Left colon (tissue), 2 donors: ENCODE results near the gene UMODL1. TPM values are rescaled to one million over a fixed set of nuclear protein-coding genes. Genes with fewer than 3 reads are reported as not detected.

Experiments used
- ATAC-seq: fragments of 200-7000 bp; cut with Tn5 transposase; one replicate; pipeline ENCODE4 v1.9.1; 2020; ENCODE audit warnings: mild to moderate bottlenecking, moderate library complexity
- DNase-seq, 2 donors: peaks; one replicate each; pipeline ENCODE4 v3.0.0-alpha.2; 2020
- intact Hi-C, 2 donors: fragments of 100-400 bp; cut with DNase I in 1 of 2; cut with micrococcal nuclease in 1 of 2; formaldehyde crosslinking; loops; one replicate each; pipeline versions ENCODE4 v1.11.2 to v1.14.0; 2022; cut with DNase I, micrococcal nuclease
- total RNA-seq, 2 donors: library from RNA; stranded (reverse); fragmentation: NEBNext Ultra II Directional; extraction: Animal tissue kit (Norgen Biotek cat#: 25700); gene quantifications; one replicate each; pipeline ENCODE4 v1.2.1, GENCODE V29; 2021
- donor health status: DM: no; HTN: no; CAD: no.
- donor health status: DM: yes; HTN: yes; CAD: no.

The UMODL1 gene
- total RNA-seq, 2 donors from 2014 or later: 0.28 to 0.43 TPM

DNA sequence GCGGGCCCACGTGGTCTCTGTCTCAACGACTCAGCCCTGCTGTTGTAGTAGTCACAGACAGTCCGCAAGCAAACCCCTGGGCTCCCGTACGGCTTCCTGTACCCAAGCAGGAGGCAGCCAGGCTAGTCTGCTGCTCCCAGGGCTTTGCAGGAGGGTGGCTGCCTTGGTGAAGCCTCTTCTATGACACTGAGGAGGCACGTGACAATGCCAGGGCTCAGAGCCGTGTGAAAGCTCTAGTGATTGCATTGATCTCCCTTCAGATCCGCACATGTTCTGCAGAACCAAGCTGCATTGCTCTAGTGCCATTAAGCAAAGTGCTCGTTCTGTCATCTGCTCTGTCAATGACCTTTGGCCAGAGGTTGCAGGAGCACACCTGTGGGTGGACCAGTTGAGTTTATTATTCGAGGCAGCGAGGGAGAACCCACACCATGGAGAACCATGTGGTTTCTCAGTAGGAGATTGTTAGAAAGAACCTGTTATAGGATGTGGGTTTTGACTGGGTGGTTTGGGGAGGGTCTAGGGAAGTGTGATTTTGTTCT, 18.0 kb downstream of the UMODL1 start:
- no peak for DNase-seq
- intact Hi-C loops: no loop called here
- peak; percentile 66 for ATAC-seq

DNA sequence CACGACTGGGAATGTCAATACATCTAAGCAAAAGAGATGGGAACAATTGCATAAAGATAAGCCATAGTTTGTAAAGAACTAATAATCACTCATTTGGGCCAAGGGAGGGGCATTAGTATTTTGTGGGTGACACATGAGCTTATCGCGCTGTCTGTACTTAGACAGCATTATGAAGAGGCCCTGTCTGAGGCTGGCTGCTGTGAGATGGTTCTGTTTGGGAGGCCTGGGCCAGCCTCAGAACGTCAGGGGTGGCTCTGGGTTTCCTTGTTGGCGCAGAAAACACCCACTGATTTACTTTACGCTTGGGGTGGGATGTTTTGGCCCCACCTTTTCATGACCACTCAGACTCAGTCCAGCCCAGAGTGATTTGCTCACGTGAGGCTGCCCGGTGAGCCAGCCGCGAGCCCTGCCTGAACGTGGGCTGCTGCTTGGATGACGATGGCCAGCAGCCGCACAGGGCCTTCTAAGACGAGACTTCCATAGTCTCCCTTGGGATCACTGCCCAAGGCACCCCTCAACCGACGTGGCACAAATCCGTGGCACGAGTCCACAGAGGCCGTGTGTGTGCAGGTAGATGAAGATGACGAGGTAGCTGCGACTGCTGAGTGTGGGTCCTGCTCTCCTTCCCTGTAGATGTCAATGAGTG, 18.7 kb downstream of the UMODL1 start:
- DNase-seq: no peak
- intact Hi-C loops: loop anchor here in 1 of 2 donors (10.0 kb wide), 1 partner anchor 75 kb away; the partner anchor contains the start of gene ZBTB21
- no peak for ATAC-seq

DNA sequence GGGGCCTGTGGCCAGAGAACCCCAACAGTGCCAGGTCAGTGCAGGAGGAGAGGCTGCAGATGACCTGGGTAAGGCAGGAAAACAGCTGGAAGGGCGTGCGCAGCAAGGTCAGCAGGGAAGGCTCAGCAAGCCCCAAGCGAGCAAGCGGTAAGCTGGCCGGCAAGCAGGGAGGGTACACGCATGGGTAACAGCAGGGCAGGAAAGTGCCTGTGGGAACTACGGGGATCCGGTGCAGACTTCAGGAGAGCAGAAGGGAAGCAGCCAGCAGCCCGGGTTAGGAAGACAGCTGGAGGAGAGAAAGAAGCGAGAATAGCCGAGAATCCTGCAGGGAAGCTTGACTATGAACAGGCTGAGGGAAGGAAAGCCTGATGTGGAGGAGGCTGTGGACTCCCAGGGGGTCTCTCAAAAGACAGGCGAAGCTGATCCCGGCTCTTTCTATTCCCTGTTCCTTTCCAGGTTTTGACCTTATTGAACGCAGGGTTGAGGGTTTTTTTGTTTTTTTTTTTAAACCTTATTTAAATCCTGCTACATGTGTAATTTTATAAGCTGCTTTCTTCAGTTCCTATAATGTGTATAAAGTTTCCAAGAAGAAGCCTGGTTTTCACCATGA, 20.9 kb downstream of the UMODL1 start:
- no peak for DNase-seq
- intact Hi-C loops: loop anchor here in 1 of 2 donors (10.0 kb wide), 1 partner anchor 77 kb away; the partner anchor contains the start of gene ZBTB21
- no peak for ATAC-seq

DNA sequence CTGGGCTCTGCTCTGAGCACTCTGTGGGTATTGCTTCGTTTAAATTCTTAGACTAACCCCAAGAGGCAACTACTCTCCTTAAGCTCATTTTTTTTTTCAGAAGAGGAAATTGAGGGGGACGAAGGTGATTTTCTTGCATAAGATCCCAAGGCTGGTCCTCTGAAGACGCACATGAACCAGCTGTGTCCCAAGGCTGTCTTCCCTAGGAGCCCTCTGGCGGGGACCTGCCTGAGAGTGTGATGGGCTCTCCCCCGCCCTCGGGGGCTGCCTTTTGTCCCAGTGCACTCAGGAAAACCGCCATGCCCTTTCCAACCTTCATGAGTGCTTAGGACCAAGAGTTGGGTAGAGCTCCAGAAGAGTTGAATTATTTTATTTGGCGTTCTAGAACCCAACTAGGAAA, 21.7 kb downstream of the UMODL1 start:
- ATAC-seq (no peak), DNase-seq (no peak)
- intact Hi-C loops: loop anchor here in 1 of 2 donors (10.0 kb wide), 1 partner anchor 78 kb away; the partner anchor contains the start of gene ZBTB21

DNA sequence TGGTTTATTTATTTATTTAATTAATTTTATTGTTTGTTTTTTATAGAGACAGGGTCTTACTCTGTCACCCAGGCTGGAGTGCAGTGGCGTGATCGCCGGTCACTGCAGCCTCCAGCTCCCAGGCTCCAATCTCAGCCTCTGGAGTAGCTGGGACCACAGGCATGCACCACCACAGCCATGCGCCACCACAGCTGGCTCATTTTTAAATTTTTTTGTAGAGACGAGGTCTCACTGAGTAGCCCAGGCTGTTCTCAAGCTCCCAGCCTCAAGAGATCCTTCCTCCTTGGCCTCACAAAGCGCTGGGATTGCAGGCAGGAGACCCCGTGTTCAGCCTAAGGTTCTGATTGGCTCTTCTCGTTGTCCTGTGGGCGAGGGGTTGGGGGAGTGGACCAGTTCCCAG, 22.1 kb downstream of the UMODL1 start:
- ATAC-seq (no peak), DNase-seq (no peak)
- intact Hi-C loops: loop anchor here in 1 of 2 donors (10.0 kb wide), 1 partner anchor 78 kb away; the partner anchor contains the start of gene ZBTB21

DNA sequence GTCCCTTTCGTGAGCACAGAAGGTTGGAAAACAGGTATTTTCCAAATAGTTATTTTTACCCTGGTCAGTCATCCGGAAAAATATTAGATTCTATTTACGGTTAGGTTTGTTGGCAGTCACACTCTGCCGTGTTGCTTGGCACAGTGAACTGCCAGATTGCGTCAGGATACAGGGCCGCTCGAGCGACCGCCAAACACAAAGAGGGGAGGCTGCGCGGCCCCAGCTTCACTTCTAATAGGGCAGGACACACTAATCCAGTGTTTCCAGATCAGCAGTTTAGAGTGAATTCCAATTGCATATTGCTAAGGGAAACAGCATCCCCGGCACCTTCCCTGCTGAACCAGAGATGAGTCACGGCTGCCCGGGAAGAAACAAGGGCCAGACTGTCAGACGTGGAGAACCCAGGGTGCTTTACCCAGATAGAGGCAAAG, 22.9 kb downstream of the UMODL1 start:
- intact Hi-C loops: loop anchor here in 1 of 2 donors (10.0 kb wide), 1 partner anchor 79 kb away; the partner anchor contains the start of gene ZBTB21
- DNase-seq: no peak

DNA sequence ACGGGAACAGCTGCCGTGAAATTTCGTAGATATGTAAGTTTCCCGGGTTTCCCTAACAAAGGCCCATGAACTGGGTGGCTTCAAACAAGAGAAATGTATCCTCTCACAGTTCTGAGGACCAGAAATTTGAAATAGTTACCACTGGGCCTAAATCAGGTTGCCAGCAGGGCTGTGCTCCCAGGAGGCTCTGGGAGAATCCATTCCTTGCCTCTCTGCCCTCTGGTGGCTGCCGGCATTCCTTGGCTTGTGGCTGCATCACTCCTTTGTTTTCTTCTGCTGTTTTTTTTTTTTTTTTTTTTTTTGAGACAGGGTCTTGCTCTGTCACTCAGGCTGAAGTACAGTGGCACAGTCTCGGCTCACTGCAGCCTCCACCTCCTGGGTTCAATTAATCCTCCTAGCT, 23.7 kb downstream of the UMODL1 start:
- ATAC-seq: no peak
- intact Hi-C loops: loop anchor here in 1 of 2 donors (10.0 kb wide), 1 partner anchor 80 kb away; the partner anchor contains the start of gene ZBTB21
- no peak for DNase-seq

More for the DNA sequence above, 22.9 kb downstream of the UMODL1 start:
- ATAC-seq: no peak

DNA sequence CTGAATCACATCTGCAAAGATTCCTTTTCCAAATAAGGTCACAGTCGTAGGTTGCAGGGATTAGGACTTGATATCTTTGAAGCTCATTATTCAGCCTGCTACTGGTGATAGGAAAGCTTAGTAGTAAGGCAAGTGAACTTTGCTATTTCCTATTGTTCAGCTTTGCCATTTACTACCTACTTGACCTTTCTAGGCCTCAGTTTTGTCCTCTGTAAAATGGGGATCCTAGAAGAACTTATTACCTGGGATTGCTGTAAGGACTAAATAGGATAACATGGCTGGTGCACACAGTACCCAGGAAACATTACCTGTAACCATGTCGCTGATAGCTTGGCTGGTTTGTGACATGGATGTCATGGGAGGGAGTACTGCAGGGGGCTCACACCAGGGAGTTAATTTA, 24.5 kb downstream of the UMODL1 start:
- intact Hi-C loops: loop anchor here in 1 of 2 donors (10.0 kb wide), 1 partner anchor 81 kb away; the partner anchor contains the start of gene ZBTB21
- DNase-seq (no peak), ATAC-seq (no peak)

DNA sequence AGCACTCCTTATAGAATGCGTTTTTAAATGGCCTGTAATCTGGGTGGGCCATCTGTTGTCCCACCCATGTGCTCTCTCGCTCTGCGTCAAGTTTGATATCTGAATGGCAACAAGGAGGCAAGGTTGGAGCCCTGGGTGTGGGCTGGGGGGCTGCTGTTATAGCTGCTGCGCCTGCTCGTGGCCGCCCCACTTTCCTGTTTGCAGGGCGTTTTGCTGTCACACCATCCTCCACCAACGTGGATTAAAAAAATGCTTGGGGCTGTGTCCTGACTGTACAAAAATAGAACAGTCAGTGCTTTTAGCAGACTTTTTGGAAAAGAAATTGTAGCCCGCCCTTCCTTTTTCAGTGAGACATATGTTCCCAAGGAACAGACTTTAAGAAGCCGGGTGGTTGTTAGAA, 25.4 kb downstream of the UMODL1 start:
- ATAC-seq (no peak), DNase-seq (no peak)
- intact Hi-C loops: loop anchor here in 1 of 2 donors (10.0 kb wide), 1 partner anchor 82 kb away; the partner anchor contains the start of gene ZBTB21

DNA sequence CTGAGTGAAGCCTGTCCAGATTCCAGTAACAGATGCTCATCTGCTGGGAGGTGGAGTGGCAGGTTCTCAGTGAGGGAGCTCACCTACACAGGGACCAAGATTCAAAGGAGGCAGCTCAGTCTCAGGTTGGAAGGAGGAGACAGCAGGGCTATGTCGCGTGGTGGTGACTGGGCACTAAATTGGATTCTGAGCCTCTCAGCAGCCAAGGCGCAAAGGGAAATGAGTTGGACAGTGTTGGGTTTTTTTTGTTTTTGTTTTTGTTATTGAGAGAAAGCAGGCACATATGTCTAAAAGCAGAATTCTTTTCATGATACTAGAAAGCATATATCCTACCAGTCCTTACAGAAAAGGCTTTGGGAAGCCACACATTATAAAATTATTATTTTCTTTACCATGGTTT, 26.2 kb downstream of the UMODL1 start:
- DNase-seq (no peak), ATAC-seq (no peak)
- intact Hi-C loops: loop anchor here in 1 of 2 donors (10.0 kb wide), 1 partner anchor 82 kb away; the partner anchor contains the start of gene ZBTB21

DNA sequence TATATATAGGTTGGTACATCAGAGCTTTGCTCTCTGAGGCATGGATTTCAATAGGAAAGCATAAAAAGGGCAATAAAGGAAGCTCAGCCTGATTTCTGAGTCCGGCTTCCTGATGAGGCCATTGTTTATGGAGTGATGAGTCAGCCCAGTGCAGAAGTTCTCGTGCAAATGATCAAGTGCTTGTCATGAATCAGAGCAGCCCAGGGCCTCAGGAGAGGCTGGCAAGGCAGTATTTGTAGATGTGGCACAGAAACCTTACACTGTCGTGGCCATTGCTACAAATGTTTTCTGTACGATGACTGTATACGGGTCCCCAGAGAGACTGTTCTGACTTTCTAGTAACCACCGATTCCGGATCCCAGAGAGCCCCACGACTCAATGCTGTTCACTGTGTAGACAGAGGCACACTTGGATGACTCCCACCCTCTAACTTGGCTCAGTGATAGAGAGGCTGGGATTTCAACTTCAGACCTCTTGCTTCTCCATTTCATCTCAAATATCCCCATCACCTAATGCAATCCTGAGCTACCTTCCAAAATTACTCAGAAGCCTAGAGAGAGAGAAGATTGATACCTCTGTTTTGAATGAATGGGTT, 26.8 kb downstream of the UMODL1 start:
- intact Hi-C loops: loop anchor here in 1 of 2 donors (10.0 kb wide), 1 partner anchor 83 kb away; the partner anchor contains the start of gene ZBTB21
- peak; percentile 79 for ATAC-seq
- peak; percentile 58 to 85 for DNase-seq

DNA sequence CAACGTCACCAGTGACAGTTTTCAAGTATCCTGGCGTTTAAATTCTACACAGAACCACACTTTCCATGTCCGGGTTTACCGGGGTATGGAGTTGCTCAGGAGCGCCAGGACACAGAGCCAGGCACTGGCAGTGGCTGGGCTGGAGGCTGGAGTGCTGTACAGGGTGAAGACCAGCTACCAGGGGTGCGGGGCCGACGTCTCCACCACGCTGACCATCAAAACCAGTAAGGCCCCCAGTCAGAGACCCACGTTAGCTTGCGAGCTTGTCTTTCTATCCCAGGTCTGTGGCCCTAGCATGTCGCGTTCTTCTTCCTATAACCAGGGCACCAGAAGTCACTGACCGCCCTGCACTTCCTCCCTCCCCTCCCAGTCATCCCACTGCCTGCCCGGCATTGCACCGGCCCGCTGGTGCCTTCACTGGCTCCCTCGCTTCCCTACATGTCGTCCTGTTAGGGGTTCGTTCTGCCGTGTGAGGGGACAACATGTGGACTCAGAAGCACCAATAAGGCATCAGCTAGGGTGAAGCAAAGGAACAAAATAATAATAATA, 27.9 kb downstream of the UMODL1 start:
- ATAC-seq (no peak), DNase-seq (no peak)
- intact Hi-C loops: loop anchor here in 1 of 2 donors (10.0 kb wide), 1 partner anchor 84 kb away; the partner anchor contains the start of gene ZBTB21

DNA sequence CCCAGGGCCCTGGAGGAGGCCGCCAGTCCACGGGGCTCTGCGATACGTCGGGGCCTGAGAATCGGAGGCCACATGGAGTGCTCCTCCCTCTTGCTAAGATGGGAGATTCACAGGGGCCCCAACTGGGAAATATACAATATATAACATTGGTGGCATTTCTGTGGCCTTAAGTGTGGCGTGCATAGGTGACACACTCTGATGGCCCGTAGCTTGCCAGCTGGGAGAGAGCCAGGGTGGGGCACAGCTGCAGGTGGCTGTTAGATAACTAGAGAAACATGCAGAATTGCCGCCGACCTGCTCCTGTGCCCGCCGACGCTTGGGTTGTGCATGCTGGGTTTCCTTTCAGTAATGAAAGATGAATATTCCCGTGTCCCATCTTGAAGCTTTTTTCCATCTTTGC, 30.1 kb downstream of the UMODL1 start:
- DNase-seq: peak; percentile 89
- intact Hi-C loops: no loop called here

DNA sequence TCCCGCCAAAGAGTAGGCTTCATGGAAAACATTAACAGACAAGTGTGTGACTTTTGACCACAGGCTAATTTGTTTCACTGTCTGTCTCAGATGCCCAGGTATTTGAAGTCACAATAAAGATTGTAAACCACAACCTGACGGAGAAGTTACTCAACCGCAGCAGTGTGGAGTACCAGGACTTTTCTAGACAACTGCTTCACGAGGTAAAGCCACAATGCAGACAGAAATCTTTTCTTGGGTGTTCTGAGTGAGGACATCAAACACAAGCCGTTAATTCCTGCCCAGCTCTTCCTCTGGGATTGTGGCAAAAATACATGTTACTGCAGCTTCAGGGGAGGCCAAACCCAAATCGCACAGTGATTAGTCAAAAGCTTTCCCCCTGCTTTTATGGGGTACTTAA, 31.0 kb downstream of the UMODL1 start:
- peak; percentile 67 for ATAC-seq
- intact Hi-C loops: no loop called here
- no peak for DNase-seq

More for the DNA sequence above, 30.1 kb downstream of the UMODL1 start:
- peak; percentile 75 for ATAC-seq

DNA sequence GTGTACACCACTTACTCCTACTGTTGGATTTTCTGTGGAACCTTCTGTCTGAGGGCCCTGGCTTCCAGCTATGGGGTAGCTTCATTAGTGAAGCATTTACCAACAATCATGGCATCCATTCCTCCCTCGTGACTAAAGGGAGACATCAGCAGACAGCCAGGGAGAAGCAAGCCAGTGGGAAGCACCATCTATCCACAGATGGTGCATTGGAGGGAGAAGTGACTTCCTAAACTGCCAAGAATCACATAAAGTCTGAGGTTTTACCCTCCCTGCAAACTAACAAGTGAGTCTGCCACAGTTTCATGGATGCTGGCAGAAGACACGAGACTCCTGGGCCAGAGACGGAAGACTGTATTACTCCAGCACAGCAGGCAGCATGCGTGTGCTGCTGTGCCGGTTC, 31.4 kb downstream of the UMODL1 start:
- no peak for ATAC-seq
- no peak for DNase-seq
- intact Hi-C loops: no loop called here

DNA sequence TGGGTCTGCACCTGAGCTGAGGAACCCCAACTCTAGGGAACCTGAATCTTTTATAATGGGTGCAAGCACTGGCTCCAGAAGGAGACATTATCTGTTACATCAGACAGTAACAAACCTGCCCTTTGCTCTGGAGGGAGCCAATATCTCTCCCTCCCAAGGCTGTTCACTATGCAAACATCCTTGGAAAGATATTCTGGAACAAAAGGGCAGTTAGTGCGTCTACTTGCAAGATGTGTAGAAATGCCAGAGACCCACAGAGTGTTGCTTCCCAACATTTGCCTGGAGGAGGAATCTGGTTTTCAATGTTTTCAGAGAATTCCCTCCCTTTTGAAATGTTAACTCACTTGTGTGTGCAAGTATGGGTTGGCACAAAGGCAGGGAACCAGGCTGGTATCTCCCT, 31.9 kb downstream of the UMODL1 start:
- ATAC-seq: peak; percentile 71
- no peak for DNase-seq
- intact Hi-C loops: no loop called here

DNA sequence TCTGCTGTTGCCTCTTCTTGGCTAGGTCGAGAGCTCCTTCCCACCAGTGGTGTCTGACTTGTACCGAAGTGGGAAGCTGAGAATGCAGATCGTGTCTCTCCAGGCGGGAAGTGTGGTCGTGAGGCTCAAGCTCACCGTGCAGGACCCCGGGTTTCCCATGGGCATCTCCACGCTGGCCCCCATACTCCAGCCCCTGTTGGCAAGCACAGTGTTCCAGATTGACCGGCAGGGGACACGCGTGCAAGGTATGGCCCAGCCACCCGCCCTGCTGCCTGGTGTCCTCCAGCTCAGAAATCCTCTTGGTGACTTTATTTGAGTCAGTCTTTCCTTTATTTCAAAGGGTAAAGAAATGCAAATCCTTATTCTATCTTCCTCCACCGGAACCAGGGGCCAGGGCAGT, 32.7 kb downstream of the UMODL1 start:
- no peak for ATAC-seq
- intact Hi-C loops: no loop called here
- no peak for DNase-seq

DNA sequence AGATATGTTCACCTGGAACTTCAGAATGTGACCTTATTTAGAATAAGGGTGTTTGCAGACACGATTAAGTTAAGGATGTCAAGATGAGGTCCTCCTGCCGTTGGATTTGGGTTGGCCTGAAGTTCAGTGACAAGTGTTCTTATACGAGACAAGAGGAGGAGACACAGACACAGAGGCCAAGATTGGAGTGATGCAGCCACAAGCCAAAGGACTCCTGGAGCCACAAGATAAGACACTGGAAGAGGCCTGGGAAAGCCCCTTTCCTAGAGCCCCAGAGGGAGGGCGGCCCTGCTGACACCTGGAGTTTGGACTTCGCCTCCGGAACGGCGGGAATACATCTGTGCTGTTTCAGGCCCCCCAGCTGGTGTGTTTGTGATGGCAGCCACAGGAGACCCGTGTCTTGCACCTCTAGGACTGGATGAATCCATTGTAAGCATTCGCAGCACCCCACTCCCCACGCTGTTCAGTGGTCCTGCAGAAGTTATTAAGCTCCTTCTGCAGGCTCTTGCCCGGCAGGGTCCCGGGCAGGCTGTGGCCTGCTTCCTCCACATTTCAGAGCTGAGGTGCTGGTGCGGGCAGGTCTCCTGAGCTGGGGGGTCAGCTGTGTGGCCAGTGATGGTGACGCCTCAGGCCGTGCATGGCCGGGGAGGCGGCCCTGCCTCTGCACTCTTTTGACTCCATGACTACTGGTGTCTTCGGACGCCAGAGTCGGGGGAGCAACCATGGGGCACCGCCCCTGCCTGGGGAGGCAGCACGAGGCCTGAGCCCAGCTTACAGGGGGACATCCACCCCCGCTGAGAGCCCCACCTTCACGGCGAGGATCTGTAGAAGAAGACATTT, 34.6 kb downstream of the UMODL1 start:
- no peak for DNase-seq
- no peak for ATAC-seq
- intact Hi-C loops: no loop called here
